Common myeloid progenitor, CD34-positive (primary cell): ENCODE measurements around the gene TMEM260.

ENCODE experiments used
- CTCF ChIA-PET: fragments of 350-600 bp; sonication (Branson Sonifier 250); formaldehyde crosslinking; loops from one replicate; lab custom pipeline; 2021; ENCODE audit warnings: antibody characterized with exemption; lab: Charles Lee
- POLR2A ChIA-PET: fragments of 350-600 bp; sonication (Branson Sonifier 250); formaldehyde crosslinking; loops from one replicate; lab custom pipeline; 2021; ENCODE audit warnings: antibody characterized with exemption; lab: Charles Lee
- DNase-seq, 3 donors: peaks; one replicate each; pipeline versions ENCODE4 v3.0.0 to v3.0.0-alpha.2; 2013
- H3K27ac ChIP-seq, 2 experiments: 1 replicate in 1 of 2; 2 replicates in 1 of 2; pipeline ENCODE4 v1.7.0; 2013; ENCODE audit warnings: inconsistent platforms in 2 of 2, low read length in 2 of 2, mild to moderate bottlenecking in 2 of 2, low read depth in 1 of 2, moderate library complexity in 1 of 2; ENCODE audit not compliant: severe bottlenecking in 2 of 2, insufficient read depth in 1 of 2, poor library complexity in 1 of 2
- H3K27me3 ChIP-seq, 5 experiments: replicated peaks in 2 of 5; 1 replicate in 3 of 5; 2 replicates in 2 of 5; pipeline versions ENCODE4 v1.6.1 to v1.7.0; 2013; ENCODE audit warnings: low read length in 4 of 5, mild to moderate bottlenecking in 2 of 5, moderate library complexity in 2 of 5, inconsistent platforms in 1 of 5; ENCODE audit not compliant: insufficient read depth in 5 of 5, control insufficient read depth in 4 of 5
- H3K36me3 ChIP-seq, 4 experiments: 1 replicate in 2 of 4; 2 replicates in 2 of 4; pipeline versions ENCODE4 v1.6.1 to v1.7.0; 2013; ENCODE audit warnings: low read length in 3 of 4, control low read depth in 1 of 4, mild to moderate bottlenecking in 1 of 4; ENCODE audit not compliant: control insufficient read depth in 4 of 4, insufficient read depth in 4 of 4
- H3K4me1 ChIP-seq, 4 experiments: 1 replicate in 3 of 4; 2 replicates in 1 of 4; pipeline versions ENCODE4 v1.6.1 to v1.7.1; 2013; ENCODE audit warnings: low read length in 3 of 4, mild to moderate bottlenecking in 3 of 4, control low read depth in 1 of 4, inconsistent platforms in 1 of 4, moderate library complexity in 1 of 4; ENCODE audit not compliant: control insufficient read depth in 4 of 4, insufficient read depth in 4 of 4; ENCODE audit errors: control extremely low read depth in 1 of 4
- H3K4me3 ChIP-seq, 7 experiments: 1 replicate in 4 of 7; 2 replicates in 3 of 7; pipeline versions ENCODE4 v1.5.1 to v1.7.0; 2013; ENCODE audit warnings: mild to moderate bottlenecking in 7 of 7, low read length in 6 of 7, moderate library complexity in 6 of 7, inconsistent platforms in 2 of 7, low read depth in 2 of 7, control low read depth in 1 of 7; ENCODE audit not compliant: insufficient read depth in 4 of 7, control insufficient read depth in 1 of 7; ENCODE audit errors: extremely low read depth in 1 of 7
- H3K9me3 ChIP-seq, 5 experiments: 1 replicate in 4 of 5; 2 replicates in 1 of 5; pipeline versions ENCODE4 v1.6.1 to v1.7.1; 2013; ENCODE audit warnings: low read length in 4 of 5, mild to moderate bottlenecking in 2 of 5, inconsistent platforms in 1 of 5, low read depth in 1 of 5, moderate library complexity in 1 of 5; ENCODE audit not compliant: control insufficient read depth in 4 of 5, insufficient read depth in 2 of 5; ENCODE audit errors: control extremely low read depth in 1 of 5
- WGBS: methylation state at CpG from one replicate; pipeline ENCODE4 v1.1.5; 2013; ENCODE audit not compliant: insufficient coverage; 5-methylcytosine and 5-hydroxymethylcytosine counted together

TMEM260 gene

DNA sequence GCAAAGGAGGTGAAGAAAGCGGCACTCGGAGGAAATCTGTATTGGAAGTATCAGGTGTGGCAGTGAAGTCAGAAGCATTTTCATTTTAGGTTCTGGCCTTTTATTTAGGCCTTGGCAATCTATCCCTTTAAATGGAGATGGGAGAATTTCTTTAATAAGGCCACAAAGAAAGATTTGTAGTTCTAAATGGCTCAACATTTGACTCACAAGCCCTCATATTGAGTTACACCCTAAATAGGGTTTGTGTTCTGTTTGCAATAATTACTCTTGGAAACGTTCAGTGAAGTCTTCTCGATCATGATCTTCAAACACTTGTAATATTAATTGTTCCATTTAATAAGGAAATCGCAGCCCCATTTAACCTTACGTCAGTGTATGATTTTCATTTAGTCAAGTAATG lies 25.3 kb upstream of the TMEM260 start:
- Histone ChIP-seq H3K4me3 (no peak overlapping the region), H3K4me1 (peaks cover 0 to 6% (median 0%) of the 10 kb centered on the region in 4 experiments), H3K36me3 (no peaks in the 10 kb centered on the region), H3K27ac (no peak overlapping the region), H3K9me3 (no peaks in the 10 kb centered on the region), H3K27me3 (peaks cover 0 to 6% (median 2%) of the 10 kb centered on the region in 5 experiments)
- no CpG with 5 or more reads among the region's 6 CpGs for WGBS
- DNase-seq, result no peak
- ChIA-PET CTCF (no interaction called here), POLR2A (no interaction called here)

DNA sequence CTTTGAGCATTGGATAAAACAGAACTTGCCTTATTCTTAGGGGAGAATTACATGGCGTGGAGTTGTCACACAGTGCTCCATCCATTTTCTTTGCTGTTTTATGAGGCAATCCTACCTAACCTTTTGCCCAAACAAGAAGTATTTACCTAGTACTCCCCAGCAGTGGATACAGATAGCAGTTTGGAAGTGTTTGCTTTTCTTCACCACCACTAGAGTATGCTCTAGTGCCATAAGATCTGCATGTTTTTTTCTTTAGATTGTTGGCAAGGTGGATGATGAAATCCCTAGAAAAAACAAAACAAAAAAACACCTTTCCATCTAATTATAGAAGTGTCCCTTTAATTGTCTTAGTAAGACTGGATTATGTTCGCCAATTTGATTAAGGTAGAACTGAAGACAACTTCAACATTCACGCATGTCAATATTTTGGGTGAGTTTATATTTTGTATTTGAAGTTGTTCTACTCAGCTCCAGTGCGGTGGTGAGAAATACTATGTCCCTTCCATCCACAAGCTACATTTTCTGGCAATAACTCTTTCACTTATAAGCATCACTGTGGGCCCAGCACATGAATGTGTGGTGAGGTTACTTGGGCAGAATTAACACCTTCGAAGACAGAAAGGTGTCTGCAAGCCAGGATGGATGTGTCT lies 23.6 kb upstream of the TMEM260 start:
- WGBS, result 62% methylated on average over 3 of the region's 5 CpGs
- peak; percentile 25 to 57 (median 54) for DNase-seq
- H3K27me3 ChIP-seq, result peaks cover 0 to 6% (median 0%) of the 10 kb centered on the region in 5 experiments
- H3K4me3 ChIP-seq, result no peak overlapping the region
- ChIA-PET CTCF (no interaction called here), POLR2A (no interaction called here)
- peaks cover 0 to 6% (median 0%) of the 10 kb centered on the region in 4 experiments for H3K4me1 ChIP-seq
- H3K27ac ChIP-seq, result no peak overlapping the region
- no peaks in the 10 kb centered on the region for H3K36me3 ChIP-seq
- H3K9me3 ChIP-seq, result no peaks in the 10 kb centered on the region

DNA sequence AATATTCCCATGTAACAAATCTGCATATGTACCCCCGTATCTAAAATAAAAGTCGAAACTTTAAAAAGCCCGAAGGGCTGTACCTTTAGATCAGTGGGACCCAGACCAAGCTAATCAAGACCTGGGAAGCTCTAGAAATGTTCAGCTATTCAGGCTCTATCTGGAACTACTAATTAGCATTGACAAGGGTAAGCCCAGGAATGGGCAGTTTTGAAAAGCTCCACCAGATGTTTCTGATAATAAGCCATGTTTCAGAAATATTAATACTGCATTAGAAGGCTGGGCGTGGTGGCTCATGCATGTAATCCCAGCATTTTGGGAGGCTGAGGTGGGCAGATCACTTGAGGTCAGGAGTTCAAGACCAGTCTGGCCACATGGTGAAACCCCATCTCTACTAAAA lies 20.4 kb upstream of the TMEM260 start:
- Histone ChIP-seq H3K27me3 (peaks cover 0 to 5% (median 0%) of the 10 kb centered on the region in 5 experiments), H3K4me3 (no peak overlapping the region), H3K36me3 (no peaks in the 10 kb centered on the region), H3K4me1 (no peaks in the 10 kb centered on the region), H3K27ac (no peak overlapping the region), H3K9me3 (no peaks in the 10 kb centered on the region)
- WGBS, result 96% methylated on average over 4 of the region's 4 CpGs
- no peak for DNase-seq
- CTCF ChIA-PET, result interaction anchor here (1.5 kb wide), 1 partner anchor 9 kb away, joined by 4 read pairs; no protein-coding TSS in a partner anchor
- POLR2A ChIA-PET, result no interaction called here

DNA sequence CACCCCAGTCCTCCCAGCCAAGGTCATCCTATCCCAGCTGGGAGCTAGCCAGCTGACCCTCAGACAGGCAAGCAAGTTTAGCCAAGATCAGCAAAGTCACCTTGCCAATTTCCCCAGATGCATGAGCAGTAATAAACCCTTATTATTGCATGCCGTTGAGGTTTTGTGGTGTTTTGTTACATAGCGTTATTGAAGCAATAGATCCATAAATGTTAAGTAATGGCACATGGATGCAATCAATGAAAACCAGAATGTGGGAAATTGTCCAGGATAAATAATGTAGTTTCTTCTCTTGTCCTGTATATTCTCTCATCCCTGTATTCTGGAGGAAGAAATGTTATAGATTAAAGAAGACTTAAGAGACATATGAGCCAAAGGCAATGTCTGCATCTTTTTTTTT lies 18.0 kb upstream of the TMEM260 start:
- POLR2A ChIA-PET, result no interaction called here
- no peak for DNase-seq
- WGBS, result 50% methylated on average over 2 of the region's 2 CpGs
- CTCF ChIA-PET, result no interaction called here
- Histone ChIP-seq H3K9me3 (peaks cover 0 to 1% (median 0%) of the 10 kb centered on the region in 5 experiments), H3K27ac (no peak overlapping the region), H3K36me3 (no peaks in the 10 kb centered on the region), H3K4me3 (no peak overlapping the region), H3K4me1 (no peaks in the 10 kb centered on the region), H3K27me3 (peaks cover 0 to 8% (median 5%) of the 10 kb centered on the region in 5 experiments)

DNA sequence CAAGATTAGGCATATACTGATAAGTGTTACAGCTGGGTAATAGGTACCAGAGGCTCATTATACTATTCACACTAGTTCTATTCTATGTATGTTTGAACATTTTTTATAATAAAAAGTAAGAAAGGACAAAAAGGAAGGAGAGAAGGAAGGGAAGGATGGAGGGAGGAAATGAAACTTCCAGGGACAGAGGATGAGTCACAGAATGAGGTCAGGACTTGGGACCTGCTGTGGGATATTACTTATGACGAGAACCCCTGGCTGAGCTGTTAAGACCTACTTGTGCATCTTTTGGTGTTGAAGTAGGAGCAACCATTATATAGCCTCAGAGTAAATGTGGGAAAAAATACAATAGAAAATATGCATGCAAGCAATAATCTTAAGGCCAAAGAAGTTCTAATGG lies 16.7 kb upstream of the TMEM260 start:
- Histone ChIP-seq H3K4me1 (no peaks in the 10 kb centered on the region), H3K36me3 (no peaks in the 10 kb centered on the region), H3K9me3 (peaks cover 0 to 1% (median 0%) of the 10 kb centered on the region in 5 experiments), H3K4me3 (no peak overlapping the region), H3K27ac (no peak overlapping the region), H3K27me3 (peaks cover 0 to 10% (median 0%) of the 10 kb centered on the region in 5 experiments)
- DNase-seq, result no peak
- no CpG with 5 or more reads among the region's 1 CpG for WGBS
- ChIA-PET CTCF (no interaction called here), POLR2A (interaction anchor here (0.6 kb wide), 1 partner anchor 21 kb away, joined by 3 read pairs; no protein-coding TSS in a partner anchor)

DNA sequence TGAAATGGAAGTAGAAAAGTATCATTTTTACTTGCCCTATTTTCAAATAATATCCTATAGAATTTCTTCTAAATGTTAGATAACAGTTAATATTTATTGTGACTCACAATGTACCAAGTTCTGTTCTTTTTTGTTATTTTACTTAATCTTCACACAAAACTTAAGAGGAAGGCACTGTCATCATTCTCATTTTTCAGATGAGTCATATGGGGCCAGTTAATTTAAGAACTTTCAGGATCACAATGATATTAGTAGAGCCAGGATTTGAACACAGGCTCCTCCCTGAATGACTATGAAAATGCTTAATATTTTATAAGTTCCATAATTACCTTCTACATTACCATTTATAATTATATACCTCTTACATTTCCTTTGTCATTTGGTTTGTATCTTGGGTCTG lies 10.4 kb upstream of the TMEM260 start:
- H3K36me3 ChIP-seq, result no peaks in the 10 kb centered on the region
- H3K9me3 ChIP-seq, result peaks cover 0 to 1% (median 0%) of the 10 kb centered on the region in 5 experiments
- CTCF ChIA-PET, result interaction anchor here (1.1 kb wide), 1 partner anchor 17 kb away, joined by 3 read pairs; no protein-coding TSS in a partner anchor
- POLR2A ChIA-PET, result interaction anchor here (0.7 kb wide), 1 partner anchor 331 kb away, joined by 4 read pairs; no protein-coding TSS in a partner anchor
- peaks cover 0 to 15% (median 2%) of the 10 kb centered on the region in 5 experiments for H3K27me3 ChIP-seq
- H3K4me1 ChIP-seq, result no peaks in the 10 kb centered on the region
- H3K27ac ChIP-seq, result no peak overlapping the region
- no peak overlapping the region for H3K4me3 ChIP-seq
- no peak for DNase-seq

DNA sequence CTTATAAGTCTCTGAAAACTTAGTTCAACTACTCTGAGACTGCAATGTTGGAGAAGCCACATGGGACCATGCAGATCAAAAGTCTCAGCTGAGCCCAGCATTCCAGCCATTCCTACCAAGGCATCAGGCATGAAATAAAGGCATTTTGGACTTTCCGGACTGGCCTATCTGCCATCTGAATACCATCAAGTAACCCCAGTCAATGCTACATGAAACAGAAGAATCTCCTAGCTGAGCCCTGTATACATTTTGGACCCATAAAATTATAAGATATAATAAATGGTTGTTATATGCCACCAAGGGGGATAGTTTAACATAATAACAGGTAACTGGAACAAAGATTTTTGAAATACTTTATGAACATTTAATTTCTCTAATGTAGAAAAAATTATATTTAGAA lies 9.3 kb upstream of the TMEM260 start:
- CTCF ChIA-PET, result no interaction called here
- Histone ChIP-seq H3K9me3 (peaks cover 0 to 1% (median 0%) of the 10 kb centered on the region in 5 experiments), H3K27ac (no peak overlapping the region), H3K36me3 (no peaks in the 10 kb centered on the region), H3K4me3 (no peak overlapping the region), H3K27me3 (peaks cover 0 to 15% (median 5%) of the 10 kb centered on the region in 5 experiments), H3K4me1 (no peaks in the 10 kb centered on the region)
- POLR2A ChIA-PET, result no interaction called here
- no peak for DNase-seq
- no CpG with 5 or more reads among the region's 1 CpG for WGBS
